ENCODE results near the gene ABTB2. TPM values are rescaled to one million over a fixed set of nuclear protein-coding genes. Genes with fewer than 3 reads are reported as not detected.
A peak's percentile ranks its signal among the peaks of the same experiment; 100 is the strongest.

Gene ABTB2
- polyA plus RNA-seq, 1 donor (not counting 4 experiments of a cell fraction or from before 2014, with no cell fraction given) = 1.0 TPM

DNA sequence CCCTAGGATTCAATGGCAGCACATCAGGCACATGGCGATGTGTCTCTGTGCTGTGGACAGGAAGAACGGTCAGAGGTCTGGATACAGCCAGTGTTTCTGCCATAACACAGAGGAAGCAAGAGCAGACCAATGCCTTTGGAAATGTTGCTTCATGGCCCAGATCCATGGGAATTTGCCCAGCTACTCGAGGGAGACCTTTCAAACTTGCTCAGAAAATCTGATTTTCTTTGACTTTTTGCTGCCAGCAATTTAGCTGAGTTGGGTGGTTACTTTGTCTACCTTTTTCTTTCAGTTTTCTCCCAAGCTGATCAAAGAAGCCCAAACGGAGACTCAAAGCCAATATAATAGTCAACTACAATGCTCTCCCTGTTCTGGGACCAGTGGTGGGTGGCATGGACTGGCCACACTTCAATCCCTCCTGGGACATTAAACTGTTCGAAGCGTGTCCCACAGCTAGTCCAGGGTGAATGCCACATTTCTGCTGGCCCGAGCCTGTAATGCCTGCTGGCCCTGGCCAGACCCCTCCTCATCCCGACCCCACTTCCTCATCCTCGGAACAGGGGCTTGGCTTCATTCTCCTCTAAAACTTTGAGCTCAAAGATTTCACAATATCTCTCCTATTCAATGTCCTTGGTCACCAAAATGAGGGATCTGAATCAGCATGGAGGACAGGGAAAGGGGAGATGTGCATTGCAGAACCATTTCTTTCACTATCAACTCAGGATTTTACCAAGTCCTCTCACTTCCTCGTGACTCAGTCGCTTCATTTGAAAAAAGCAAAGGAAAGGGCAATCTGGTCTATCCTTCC, 93.3 kb downstream of the ABTB2 start:
- Histone ChIP-seq H3K4me3 (ENCODE audit: control insufficient read depth in 2 of 3, extremely low read depth in 1 of 3, insufficient read depth in 2 of 3, low read depth in 1 of 3, low read length in 3 of 3) (no peak overlapping the region), H3K9me3 (ENCODE audit: control insufficient read depth, low read depth, low read length) (no peaks in the 10 kb centered on the region), H3K4me2 (ENCODE audit: control insufficient read depth, extremely low read depth, insufficient read depth, low read depth, low read length) (no peak overlapping the region), H3K27ac (ENCODE audit: control insufficient read depth, insufficient read depth, low read length) (no peak overlapping the region), H3K36me3 (ENCODE audit: control insufficient read depth in 2 of 2, extremely low read depth in 1 of 2, insufficient read depth in 2 of 2, low read length in 2 of 2) (no peaks in the 10 kb centered on the region), H3K79me2 (ENCODE audit: control insufficient read depth, insufficient read depth, low read length) (no peaks in the 10 kb centered on the region), H4K20me1 (ENCODE audit: control insufficient read depth, extremely low read depth, insufficient read depth, low read length) (no peaks in the 10 kb centered on the region), H3K27me3 (ENCODE audit: control insufficient read depth, extremely low read depth, insufficient read depth, low read length) (no peaks in the 10 kb centered on the region), H3K4me1 (ENCODE audit: control insufficient read depth, extremely low read depth, insufficient read depth, low read length) (peaks cover 18% of the 10 kb centered on the region), H2AFZ (ENCODE audit: control insufficient read depth, low read length) (no peak overlapping the region), H3K9me1 (ENCODE audit: control insufficient read depth, extremely low read depth, insufficient read depth, low read length) (no peaks in the 10 kb centered on the region), H3K9ac (ENCODE audit: control insufficient read depth, extremely low read depth, insufficient read depth, low read length) (no peak overlapping the region)
- FAIRE-seq (no peak), DNase-seq (ENCODE audit: low read depth, low spot score) (no peak)
- dilution Hi-C loops (cut with MboI; ENCODE audit: extremely low pct_ligation_motif_present, low sequenced_read_pairs) = no loop called here
- no peak for TF ChIP-seq EZH2 (IDR thresholded peaks at IDR 0.05; ENCODE audit: low read length)
- TF ChIP-seq, protein P1, sequence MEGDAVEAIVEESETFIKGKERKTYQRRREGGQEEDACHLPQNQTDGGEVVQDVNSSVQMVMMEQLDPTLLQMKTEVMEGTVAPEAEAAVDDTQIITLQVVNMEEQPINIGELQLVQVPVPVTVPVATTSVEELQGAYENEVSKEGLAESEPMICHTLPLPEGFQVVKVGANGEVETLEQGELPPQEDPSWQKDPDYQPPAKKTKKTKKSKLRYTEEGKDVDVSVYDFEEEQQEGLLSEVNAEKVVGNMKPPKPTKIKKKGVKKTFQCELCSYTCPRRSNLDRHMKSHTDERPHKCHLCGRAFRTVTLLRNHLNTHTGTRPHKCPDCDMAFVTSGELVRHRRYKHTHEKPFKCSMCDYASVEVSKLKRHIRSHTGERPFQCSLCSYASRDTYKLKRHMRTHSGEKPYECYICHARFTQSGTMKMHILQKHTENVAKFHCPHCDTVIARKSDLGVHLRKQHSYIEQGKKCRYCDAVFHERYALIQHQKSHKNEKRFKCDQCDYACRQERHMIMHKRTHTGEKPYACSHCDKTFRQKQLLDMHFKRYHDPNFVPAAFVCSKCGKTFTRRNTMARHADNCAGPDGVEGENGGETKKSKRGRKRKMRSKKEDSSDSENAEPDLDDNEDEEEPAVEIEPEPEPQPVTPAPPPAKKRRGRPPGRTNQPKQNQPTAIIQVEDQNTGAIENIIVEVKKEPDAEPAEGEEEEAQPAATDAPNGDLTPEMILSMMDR (optimal IDR thresholded peaks at IDR 0.05 in 1 of 3, IDR thresholded peaks at IDR 0.05 in 1 of 3, conservative IDR thresholded peaks at IDR 0.05 in 1 of 3; ENCODE audit: extremely low read depth in 1 of 3, insufficient read depth in 2 of 3, low read length in 3 of 3) = no peak

DNA sequence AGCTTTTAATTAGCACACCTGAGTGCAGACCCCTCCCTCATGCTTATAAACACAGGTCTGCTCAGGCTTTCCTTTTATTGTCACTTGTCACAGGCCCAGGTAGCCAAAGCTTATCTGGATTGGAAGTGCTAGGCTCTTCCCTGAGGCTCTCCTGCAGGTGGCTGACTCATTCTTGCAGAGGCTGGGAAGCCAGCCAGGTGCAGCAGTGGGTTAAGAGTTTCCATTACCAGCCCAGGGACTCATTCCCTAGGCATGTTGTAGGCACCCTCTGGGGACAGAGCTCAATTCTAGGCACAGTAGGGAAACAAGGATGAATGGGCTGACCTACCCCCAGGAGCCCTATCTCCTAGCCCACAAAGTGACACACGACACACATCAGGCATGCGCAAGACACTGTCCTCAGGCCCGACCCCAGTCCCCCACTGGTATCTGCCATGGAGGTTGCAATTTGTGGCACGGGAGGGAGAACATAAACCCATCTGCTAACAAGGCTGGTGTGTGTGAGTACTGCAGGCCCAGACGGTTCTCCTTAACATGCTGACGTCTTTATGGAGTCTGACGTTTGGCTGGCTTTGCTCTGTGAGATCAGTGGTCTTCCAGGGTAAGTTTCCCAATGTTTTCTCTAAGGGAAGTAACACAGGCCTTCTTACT, 94.2 kb downstream of the ABTB2 start:
- TF ChIP-seq, protein P1 (optimal IDR thresholded peaks at IDR 0.05 in 1 of 3, IDR thresholded peaks at IDR 0.05 in 1 of 3, conservative IDR thresholded peaks at IDR 0.05 in 1 of 3; ENCODE audit: extremely low read depth in 1 of 3, insufficient read depth in 2 of 3, low read length in 3 of 3) = no peak
- TF ChIP-seq EZH2 (IDR thresholded peaks at IDR 0.05; ENCODE audit: low read length) = no peak
- Histone ChIP-seq H3K9ac (ENCODE audit: control insufficient read depth, extremely low read depth, insufficient read depth, low read length) (no peak overlapping the region), H3K4me1 (ENCODE audit: control insufficient read depth, extremely low read depth, insufficient read depth, low read length) (peaks cover 18% of the 10 kb centered on the region), H3K27me3 (ENCODE audit: control insufficient read depth, extremely low read depth, insufficient read depth, low read length) (no peaks in the 10 kb centered on the region), H3K36me3 (ENCODE audit: control insufficient read depth in 2 of 2, extremely low read depth in 1 of 2, insufficient read depth in 2 of 2, low read length in 2 of 2) (no peaks in the 10 kb centered on the region), H3K4me3 (ENCODE audit: control insufficient read depth in 2 of 3, extremely low read depth in 1 of 3, insufficient read depth in 2 of 3, low read depth in 1 of 3, low read length in 3 of 3) (no peak overlapping the region), H3K27ac (ENCODE audit: control insufficient read depth, insufficient read depth, low read length) (no peak overlapping the region), H3K9me1 (ENCODE audit: control insufficient read depth, extremely low read depth, insufficient read depth, low read length) (no peaks in the 10 kb centered on the region), H3K9me3 (ENCODE audit: control insufficient read depth, low read depth, low read length) (no peaks in the 10 kb centered on the region), H3K79me2 (ENCODE audit: control insufficient read depth, insufficient read depth, low read length) (no peaks in the 10 kb centered on the region), H2AFZ (ENCODE audit: control insufficient read depth, low read length) (no peak overlapping the region), H3K4me2 (ENCODE audit: control insufficient read depth, extremely low read depth, insufficient read depth, low read depth, low read length) (no peak overlapping the region), H4K20me1 (ENCODE audit: control insufficient read depth, extremely low read depth, insufficient read depth, low read length) (no peaks in the 10 kb centered on the region)
- dilution Hi-C loops (cut with MboI; ENCODE audit: extremely low pct_ligation_motif_present, low sequenced_read_pairs) = no loop called here
- DNase-seq (ENCODE audit: low read depth, low spot score) (no peak), FAIRE-seq (peak; percentile 95)

Measured in keratinocyte (primary cell).